Endodermal cell (in vitro differentiated cells): Measurements from ENCODE around the gene CUEDC1. TPM values are rescaled to one million over a fixed set of nuclear protein-coding genes. Genes with fewer than 3 reads are reported as not detected.
A peak's percentile ranks its signal among the peaks of the same experiment; 100 is the strongest.

ENCODE experiments used
- DNase-seq: peaks from one replicate; pipeline ENCODE4 v3.0.0-alpha.2; 2017
- H3K27ac ChIP-seq: 2 replicates; pipeline ENCODE4 v1.5.1; 2013; ENCODE audit warnings: mild to moderate bottlenecking, low read depth, low read length, moderate library complexity
- H3K27me3 ChIP-seq: 2 replicates; pipeline ENCODE4 v1.6.1; 2013; ENCODE audit warnings: mild to moderate bottlenecking, low read length, moderate library complexity; ENCODE audit not compliant: insufficient read depth, control insufficient read depth, poor library complexity, severe bottlenecking
- H3K36me3 ChIP-seq: 2 replicates; pipeline ENCODE4 v1.7.0; 2013; ENCODE audit warnings: mild to moderate bottlenecking, low read length, moderate library complexity; ENCODE audit not compliant: control insufficient read depth, insufficient read depth
- H3K4me1 ChIP-seq: one replicate; pipeline ENCODE4 v1.7.0; 2013; ENCODE audit warnings: low read length; ENCODE audit not compliant: control insufficient read depth, insufficient read depth
- H3K4me3 ChIP-seq: 2 replicates; pipeline ENCODE4 v1.5.1; 2013; ENCODE audit warnings: mild to moderate bottlenecking, low read length, moderate library complexity
- H3K9ac ChIP-seq: 2 replicates; pipeline ENCODE4 v1.6.1; 2013; ENCODE audit warnings: mild to moderate bottlenecking, low read length, moderate library complexity; ENCODE audit not compliant: poor library complexity, severe bottlenecking; ENCODE audit errors: extremely low read depth
- H3K9me3 ChIP-seq: 2 replicates; pipeline ENCODE4 v1.6.1; 2013; ENCODE audit warnings: mild to moderate bottlenecking, low read length, moderate library complexity; ENCODE audit not compliant: control insufficient read depth
- H3K27ac Mint-ChIP-seq: 2 replicates; pipeline ENCODE4 v1.8.0; 2020; ENCODE audit warnings: mixed read lengths
- H3K27me3 Mint-ChIP-seq: 2 replicates; pipeline ENCODE4 v1.8.0; 2021; ENCODE audit warnings: mild to moderate bottlenecking, mixed read lengths; ENCODE audit not compliant: insufficient read depth
- H3K36me3 Mint-ChIP-seq: 2 replicates; pipeline ENCODE4 v1.8.0; 2020; ENCODE audit warnings: low read depth, mixed read lengths
- H3K4me1 Mint-ChIP-seq: 2 replicates; pipeline ENCODE4 v1.8.0; 2020; ENCODE audit warnings: mixed read lengths
- H3K4me3 Mint-ChIP-seq: 2 replicates; pipeline ENCODE4 v1.8.0; 2020; ENCODE audit warnings: mild to moderate bottlenecking, moderate library complexity, mixed read lengths
- H3K9me3 Mint-ChIP-seq: 2 replicates; pipeline ENCODE4 v1.8.0; 2020; ENCODE audit warnings: mild to moderate bottlenecking, mixed read lengths
- WGBS, 2 experiments: methylation state at CpG; one replicate each; pipeline versions ENCODE4 v1.1.5 to v1.1.7; 2013; ENCODE audit warnings: missing lambda C conversion rate in 2 of 2, mixed read lengths in 1 of 2; ENCODE audit not compliant: insufficient coverage in 1 of 2, insufficient read length in 1 of 2; 5-methylcytosine and 5-hydroxymethylcytosine counted together
- total RNA-seq, 2 donors: library from RNA; stranded (reverse); fragmentation: NEBNext Ultra II Directional in 1 of 2; extraction: Animal tissue kit (Norgen Biotek cat#: 25700) in 1 of 2; gene quantifications; 2 replicates in 1 of 2; 3 replicates in 1 of 2; pipeline ENCODE4 v1.2.1, GENCODE V29; 2021
- TF ChIP-seq, protein P1 (sequence below): fragments of 200-600 bp; sonication (generic); conservative IDR thresholded peaks from 2 replicates; pipeline ENCODE4 v1.5.0; 2021; ENCODE audit warnings: antibody characterized with exemption, mild to moderate bottlenecking

CUEDC1 gene
- total RNA-seq, 2 donors from 2014 or later, result 11.0 to 18.7 TPM

GRCh38 chr17:57949649-57950048 is 5.6 kb downstream of the CUEDC1 start:
- Histone ChIP-seq H3K9me3 (no peaks in the 10 kb centered on the region), H3K9ac (no peak overlapping the region), H3K27ac (no peak overlapping the region), H3K27me3 (no peaks in the 10 kb centered on the region), H3K4me1 (peaks cover 21% of the 10 kb centered on the region), H3K4me3 (no peak overlapping the region), H3K36me3 (no peaks in the 10 kb centered on the region)
- Mint-ChIP-seq H3K4me1 (peaks cover 46% of the 10 kb centered on the region), H3K4me3 (no peak overlapping the region), H3K9me3 (no peaks in the 10 kb centered on the region), H3K36me3 (no peaks in the 10 kb centered on the region), H3K27ac (no peak overlapping the region), H3K27me3 (peaks cover 13% of the 10 kb centered on the region)
- TF ChIP-seq, protein P1, sequence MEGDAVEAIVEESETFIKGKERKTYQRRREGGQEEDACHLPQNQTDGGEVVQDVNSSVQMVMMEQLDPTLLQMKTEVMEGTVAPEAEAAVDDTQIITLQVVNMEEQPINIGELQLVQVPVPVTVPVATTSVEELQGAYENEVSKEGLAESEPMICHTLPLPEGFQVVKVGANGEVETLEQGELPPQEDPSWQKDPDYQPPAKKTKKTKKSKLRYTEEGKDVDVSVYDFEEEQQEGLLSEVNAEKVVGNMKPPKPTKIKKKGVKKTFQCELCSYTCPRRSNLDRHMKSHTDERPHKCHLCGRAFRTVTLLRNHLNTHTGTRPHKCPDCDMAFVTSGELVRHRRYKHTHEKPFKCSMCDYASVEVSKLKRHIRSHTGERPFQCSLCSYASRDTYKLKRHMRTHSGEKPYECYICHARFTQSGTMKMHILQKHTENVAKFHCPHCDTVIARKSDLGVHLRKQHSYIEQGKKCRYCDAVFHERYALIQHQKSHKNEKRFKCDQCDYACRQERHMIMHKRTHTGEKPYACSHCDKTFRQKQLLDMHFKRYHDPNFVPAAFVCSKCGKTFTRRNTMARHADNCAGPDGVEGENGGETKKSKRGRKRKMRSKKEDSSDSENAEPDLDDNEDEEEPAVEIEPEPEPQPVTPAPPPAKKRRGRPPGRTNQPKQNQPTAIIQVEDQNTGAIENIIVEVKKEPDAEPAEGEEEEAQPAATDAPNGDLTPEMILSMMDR, result no peak
- no peak for DNase-seq
- WGBS, 2 experiments, result 94 to 100% methylated on average over 3 to 5 of the region's 5 CpGs

GRCh38 chr17:57948555-57949420 is 6.4 kb downstream of the CUEDC1 start:
- H3K4me1 Mint-ChIP-seq, result peaks cover 40% of the 10 kb centered on the region
- no peaks in the 10 kb centered on the region for H3K9me3 Mint-ChIP-seq
- no peak overlapping the region for H3K4me3 Mint-ChIP-seq
- Histone ChIP-seq H3K9me3 (no peaks in the 10 kb centered on the region), H3K4me3 (no peak overlapping the region), H3K9ac (peak overlapping the region; percentile 28), H3K27me3 (no peaks in the 10 kb centered on the region), H3K27ac (peak overlapping the region; percentile 40), H3K36me3 (no peaks in the 10 kb centered on the region), H3K4me1 (peaks cover 19% of the 10 kb centered on the region)
- peak overlapping the region; percentile 14 for H3K27ac Mint-ChIP-seq
- DNase-seq, result peak; percentile 72
- no peaks in the 10 kb centered on the region for H3K36me3 Mint-ChIP-seq
- TF ChIP-seq, protein P1, result no peak
- 75 to 77% methylated on average over 4 to 5 of the region's 5 CpGs for WGBS, 2 experiments
- H3K27me3 Mint-ChIP-seq, result peaks cover 8% of the 10 kb centered on the region

GRCh38 chr17:57948169-57948554 is 7.0 kb downstream of the CUEDC1 start:
- no peak for DNase-seq
- H3K4me3 Mint-ChIP-seq, result no peak overlapping the region
- H3K9me3 Mint-ChIP-seq, result no peaks in the 10 kb centered on the region
- peak overlapping the region; percentile 40 for H3K27ac ChIP-seq
- H3K36me3 Mint-ChIP-seq, result no peaks in the 10 kb centered on the region
- H3K27me3 ChIP-seq, result no peaks in the 10 kb centered on the region
- H3K36me3 ChIP-seq, result no peaks in the 10 kb centered on the region
- no peaks in the 10 kb centered on the region for H3K9me3 ChIP-seq
- H3K4me1 ChIP-seq, result peaks cover 17% of the 10 kb centered on the region
- 86 to 92% methylated on average over 5 of the region's 5 CpGs for WGBS, 2 experiments
- no peak overlapping the region for H3K4me3 ChIP-seq
- H3K27ac Mint-ChIP-seq, result peak overlapping the region; percentile 14
- peaks cover 3% of the 10 kb centered on the region for H3K27me3 Mint-ChIP-seq
- H3K9ac ChIP-seq, result peak overlapping the region; percentile 28
- TF ChIP-seq, protein P1, result no peak
- peaks cover 38% of the 10 kb centered on the region for H3K4me1 Mint-ChIP-seq
